Airway epithelial cell (primary cell): ENCODE results near the gene ARHGEF40. TPM values are rescaled to one million over a fixed set of nuclear protein-coding genes. Genes with fewer than 3 reads are reported as not detected.

Experiments used
- total RNA-seq: library from RNA; depleted of rRNA; stranded (reverse); fragments of >200 nt; gene quantifications from 2 replicates; pipeline ENCODE4 v1.2.3, GENCODE V29; 2015

ARHGEF40 gene
- 11.6 and 12.0 TPM in 2 replicates for total RNA-seq

GRCh38 chr14:21070083-21070609 is at the start of gene ARHGEF40:
Gene ARHGEF40, plus strand, starts transcription at chr14:21070304. Its CDS starts 93 bp downstream, at chr14:21070397.

GRCh38 chr14:21024585-21025370 is 45.3 kb upstream of the ARHGEF40 start, which contains the start of gene NDRG2:
Gene NDRG2, minus strand, starts transcription at chr14:21025061. Its CDS starts 1,746 bp downstream, at chr14:21023315.

GRCh38 chr14:21029917-21030316 is 40.2 kb upstream of the ARHGEF40 start, which contains the start of gene TPPP2:
Gene TPPP2, plus strand, starts transcription at chr14:21030217. Its CDS starts 365 bp downstream, at chr14:21030582.

GRCh38 chr14:21034707-21035106 is 35.4 kb upstream of the ARHGEF40 start, which contains the start of gene RNASE13:
Gene RNASE13, minus strand, starts transcription at chr14:21034807. Its CDS starts 519 bp downstream, at chr14:21034288.

GRCh38 chr14:21041676-21042433 is 28.2 kb upstream of the ARHGEF40 start, which contains the start of gene RNASE7:
Gene RNASE7, plus strand, starts transcription at chr14:21042362. Its CDS starts 631 bp downstream, at chr14:21042993.

GRCh38 chr14:21057803-21058675 is 12.1 kb upstream of the ARHGEF40 start, which contains the start of gene RNASE8:
Gene RNASE8, plus strand, starts transcription at chr14:21057822. Its CDS starts 71 bp downstream, at chr14:21057893.

GRCh38 chr14:21098076-21098891 is 28.2 kb downstream of the ARHGEF40 start, which contains the start of gene ZNF219:
Gene ZNF219, minus strand, starts transcription at chr14:21098655. Its CDS starts 5,064 bp downstream, at chr14:21093591.

GRCh38 chr14:21100931-21101330 is 30.8 kb downstream of the ARHGEF40 start, which contains the start of gene TMEM253:
Gene TMEM253, plus strand, starts transcription at chr14:21101066. Its CDS starts 278 bp downstream, at chr14:21101344.

Other genes starting within 250 kb of the ARHGEF40 start
- not detected in 2 replicates for gene RNASE3, start 178.9 kb upstream of the ARHGEF40 start, total RNA-seq
- not detected in 2 replicates for gene RNASE2, start 114.8 kb upstream of the ARHGEF40 start, total RNA-seq
- gene METTL17, start 80.3 kb upstream of the ARHGEF40 start, total RNA-seq = 36.6 and 60.7 TPM in 2 replicates
- gene SLC39A2, start 71.0 kb upstream of the ARHGEF40 start, total RNA-seq = 8.2 and 10.4 TPM in 2 replicates
- 28.0 and 32.5 TPM in 2 replicates for gene NDRG2, start 45.2 kb upstream of the ARHGEF40 start, total RNA-seq
- not detected in 2 replicates for gene TPPP2, start 40.1 kb upstream of the ARHGEF40 start, total RNA-seq
- not detected in 2 replicates for gene RNASE13, start 35.5 kb upstream of the ARHGEF40 start, total RNA-seq
- 1.1 and 2.2 TPM in 2 replicates for gene RNASE7, start 27.9 kb upstream of the ARHGEF40 start, total RNA-seq
- not detected in 2 replicates for gene RNASE8, start 12.5 kb upstream of the ARHGEF40 start, total RNA-seq
- gene ZNF219, start 28.4 kb downstream of the ARHGEF40 start, total RNA-seq = 34.0 and 48.0 TPM in 2 replicates
- gene TMEM253, start 30.8 kb downstream of the ARHGEF40 start, total RNA-seq = 0.09 and 0.49 TPM in 2 replicates
- not detected in 2 replicates for gene OR5AU1, start 85.8 kb downstream of the ARHGEF40 start, total RNA-seq
- gene HNRNPC, start 199.1 kb downstream of the ARHGEF40 start, total RNA-seq = 741 and 791 TPM in 2 replicates
- not detected in 2 replicates for gene RPGRIP1, start 209.8 kb downstream of the ARHGEF40 start, total RNA-seq